H4 (cell line): ENCODE measurements around the gene RRP36. TPM values are rescaled to one million over a fixed set of nuclear protein-coding genes. Genes with fewer than 3 reads are reported as not detected.
"Not testable (repeated sequence)": the region's sequence is repeated elsewhere in the genome, so short reads cannot be mapped to it uniquely, and the experiment has no call there.

Experiments used
- DNase-seq: peaks from one replicate; pipeline ENCODE4 v3.0.0-alpha.2; 2015; ENCODE audit warnings: low spot score
- total RNA-seq: library from RNA; depleted of rRNA; stranded (reverse); fragments of >200 nt; shearing (Covaris generic); gene quantifications from 2 replicates; pipeline ENCODE4 v1.2.3, GENCODE V29; 2014; rRNA removed

The RRP36 gene, protein sequence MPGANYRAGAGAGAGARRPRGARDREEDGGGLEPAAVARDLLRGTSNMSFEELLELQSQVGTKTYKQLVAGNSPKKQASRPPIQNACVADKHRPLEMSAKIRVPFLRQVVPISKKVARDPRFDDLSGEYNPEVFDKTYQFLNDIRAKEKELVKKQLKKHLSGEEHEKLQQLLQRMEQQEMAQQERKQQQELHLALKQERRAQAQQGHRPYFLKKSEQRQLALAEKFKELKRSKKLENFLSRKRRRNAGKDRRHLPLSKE
- 204 and 205 TPM in 2 replicates for total RNA-seq

DNA sequence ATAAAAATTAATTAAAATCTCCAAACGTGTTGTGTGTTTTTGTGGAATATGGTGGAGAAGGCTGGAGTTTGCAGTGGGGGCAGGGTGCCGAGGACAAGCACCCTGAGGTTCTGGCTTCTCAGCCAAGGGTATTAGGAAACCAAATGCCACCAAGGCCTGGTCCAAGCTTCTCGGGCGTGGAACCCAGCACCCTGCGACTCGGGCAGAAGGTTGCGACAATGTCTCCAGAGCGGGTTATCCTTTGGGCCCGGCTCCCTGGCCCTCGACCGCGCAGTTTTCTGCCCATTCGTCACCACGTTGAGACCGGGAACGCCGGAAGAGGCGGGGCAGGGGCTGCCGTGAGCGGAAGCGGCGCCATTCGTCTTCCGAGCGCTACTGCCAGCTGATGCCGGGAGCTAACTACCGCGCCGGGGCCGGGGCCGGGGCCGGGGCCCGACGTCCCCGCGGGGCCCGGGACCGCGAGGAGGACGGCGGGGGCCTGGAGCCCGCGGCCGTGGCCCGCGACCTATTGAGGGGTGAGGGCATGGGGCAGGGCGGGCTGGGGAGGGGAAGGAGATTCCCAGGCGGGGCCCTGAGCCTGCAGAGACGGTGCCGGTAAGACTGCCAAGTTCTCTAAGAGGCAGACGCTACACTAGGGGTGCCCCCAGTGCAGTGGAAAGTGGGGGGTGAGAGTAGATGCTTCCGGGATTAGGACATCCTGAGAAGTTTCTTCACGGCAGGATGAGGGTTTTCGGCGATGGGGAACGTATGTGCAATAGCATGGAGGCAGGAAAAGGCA lies at the start of gene RRP36:
TSS of gene RRP36 (plus strand) at position 354 of the 778 bp plus-strand sequence. CDS start at position 386, 32 bp downstream.
- DNase-seq = peak; percentile 72

DNA sequence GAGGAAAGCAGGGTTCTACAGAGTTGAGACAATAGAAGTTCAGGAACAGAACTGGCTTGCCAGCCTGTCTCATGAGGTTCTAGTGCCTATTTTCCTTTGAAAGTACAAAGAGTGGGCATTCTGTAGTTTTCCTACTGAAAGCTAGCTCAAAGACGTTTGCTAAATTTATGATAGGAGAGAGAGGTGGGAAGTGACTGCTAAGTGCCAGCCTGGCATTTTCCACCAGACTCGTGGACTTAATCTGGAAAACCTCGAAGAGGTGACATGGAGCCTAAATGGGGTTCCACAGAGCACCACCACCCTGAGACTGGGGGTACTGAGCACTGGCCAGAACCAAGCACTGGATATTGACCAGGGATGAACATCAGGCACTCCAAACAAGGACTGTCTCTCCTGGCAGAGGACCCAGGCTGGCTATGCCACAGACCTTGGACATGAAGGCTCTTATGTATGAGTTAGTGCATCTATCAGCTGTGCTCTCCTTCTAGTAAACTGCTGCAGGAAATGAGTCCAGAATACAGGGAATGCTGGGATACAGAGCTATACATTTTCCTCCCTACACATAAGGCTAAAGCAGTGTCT lies 49.6 kb upstream of the RRP36 start:
- no peak for DNase-seq

DNA sequence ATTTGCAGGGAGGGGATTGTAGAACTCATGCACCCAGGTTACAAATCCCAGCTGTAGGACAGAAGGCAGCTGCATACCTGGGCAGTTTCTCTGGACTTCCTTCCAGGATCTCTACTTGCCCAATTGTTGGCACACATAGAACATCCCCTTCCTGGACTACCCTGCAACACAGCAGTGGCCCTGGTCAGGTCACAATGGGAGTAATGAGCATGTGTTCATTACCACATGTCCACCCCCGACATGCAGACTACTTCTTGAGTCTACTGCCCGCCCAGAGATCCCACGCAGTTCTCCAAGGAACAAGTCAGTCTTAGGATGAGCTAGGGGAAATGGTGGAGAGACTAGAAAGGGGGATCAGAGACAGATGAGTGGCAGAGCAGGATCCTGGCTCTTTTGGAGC lies 47.5 kb upstream of the RRP36 start:
- DNase-seq = no peak

DNA sequence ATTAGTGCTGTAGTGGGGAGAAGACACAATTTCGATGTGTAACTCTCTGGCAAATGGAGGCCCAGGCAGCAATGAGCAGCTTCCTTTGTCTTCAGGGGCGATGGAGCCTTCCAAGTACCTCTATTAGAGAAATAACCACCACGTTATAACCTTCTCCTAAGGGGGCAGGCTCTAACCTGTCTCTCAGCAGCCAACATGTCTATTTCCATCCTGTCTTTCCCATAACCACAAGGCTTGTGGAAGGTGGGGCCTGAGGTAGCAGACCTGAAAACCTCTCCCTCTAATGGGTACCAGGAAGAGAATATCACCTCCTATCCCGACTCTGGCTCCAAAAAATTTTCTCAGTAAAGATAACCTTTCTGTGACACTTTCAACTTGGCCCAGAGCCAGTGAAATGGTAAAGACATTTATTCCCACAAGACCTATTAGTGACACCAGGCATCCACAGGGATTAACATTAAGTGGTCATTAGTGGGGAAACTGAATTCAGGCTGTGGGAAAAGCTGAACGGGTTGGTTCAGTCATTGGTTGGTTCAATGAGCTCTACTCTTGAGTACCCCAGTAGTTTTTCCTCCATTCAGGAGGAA lies 46.4 kb upstream of the RRP36 start:
- DNase-seq = peak; percentile 5

DNA sequence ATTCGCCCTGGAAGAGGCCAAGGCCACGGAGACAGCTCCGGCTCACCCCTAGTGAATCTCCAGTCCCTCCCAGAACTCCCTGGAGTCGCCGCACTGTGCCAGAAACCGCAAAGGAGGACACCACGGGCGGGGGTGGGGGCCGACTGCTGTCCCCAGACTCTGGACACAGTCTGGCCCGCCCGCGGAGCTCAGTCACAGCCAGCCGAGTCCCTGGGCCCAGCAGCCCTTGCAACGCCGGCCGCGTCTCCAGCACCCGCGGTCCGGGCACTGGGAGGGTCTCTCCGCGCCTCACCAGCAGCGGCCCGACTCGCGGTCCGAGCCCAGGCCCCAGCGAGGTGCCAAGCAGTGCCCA lies 43.0 kb upstream of the RRP36 start:
- peak; percentile 14 for DNase-seq

DNA sequence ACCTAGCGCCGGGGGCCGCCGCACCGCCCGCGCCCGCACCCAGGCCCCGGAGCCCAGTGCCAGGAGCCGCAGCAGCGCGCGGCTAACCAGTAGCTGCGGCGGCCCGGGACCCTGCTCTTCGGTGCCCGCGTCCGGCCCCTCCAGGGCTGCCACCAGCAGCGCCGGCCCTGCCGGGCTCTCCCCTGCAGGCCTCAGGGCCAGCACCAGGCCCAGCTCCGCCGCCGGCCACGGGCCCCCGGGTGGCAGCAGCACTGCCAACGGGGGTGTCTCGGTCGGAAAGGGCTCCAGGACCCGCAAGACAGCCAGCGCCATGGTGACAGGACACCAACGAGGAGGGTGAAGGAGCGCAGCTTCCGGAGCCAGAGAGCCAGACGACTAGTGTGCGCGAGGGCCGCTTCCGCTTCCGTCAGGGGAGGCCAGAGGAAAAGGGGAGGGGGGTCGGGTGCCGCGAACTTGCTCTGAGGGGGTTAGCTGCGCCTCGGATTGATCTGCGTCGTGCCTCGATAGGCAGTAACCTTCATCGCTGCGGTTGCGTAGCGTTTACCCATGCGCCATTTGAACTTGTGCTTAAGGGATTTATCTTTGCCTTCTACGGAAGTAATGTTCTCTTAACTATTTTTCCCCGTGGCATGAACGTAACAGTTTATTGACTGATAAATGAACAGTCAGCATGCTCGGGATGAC lies 42.4 kb upstream of the RRP36 start, which contains the start of gene PEX6:
TSS of gene PEX6 (minus strand) at position 343 of the 684 bp plus-strand sequence. CDS start at position 312, 31 bp downstream.
- DNase-seq = peak; percentile 89

DNA sequence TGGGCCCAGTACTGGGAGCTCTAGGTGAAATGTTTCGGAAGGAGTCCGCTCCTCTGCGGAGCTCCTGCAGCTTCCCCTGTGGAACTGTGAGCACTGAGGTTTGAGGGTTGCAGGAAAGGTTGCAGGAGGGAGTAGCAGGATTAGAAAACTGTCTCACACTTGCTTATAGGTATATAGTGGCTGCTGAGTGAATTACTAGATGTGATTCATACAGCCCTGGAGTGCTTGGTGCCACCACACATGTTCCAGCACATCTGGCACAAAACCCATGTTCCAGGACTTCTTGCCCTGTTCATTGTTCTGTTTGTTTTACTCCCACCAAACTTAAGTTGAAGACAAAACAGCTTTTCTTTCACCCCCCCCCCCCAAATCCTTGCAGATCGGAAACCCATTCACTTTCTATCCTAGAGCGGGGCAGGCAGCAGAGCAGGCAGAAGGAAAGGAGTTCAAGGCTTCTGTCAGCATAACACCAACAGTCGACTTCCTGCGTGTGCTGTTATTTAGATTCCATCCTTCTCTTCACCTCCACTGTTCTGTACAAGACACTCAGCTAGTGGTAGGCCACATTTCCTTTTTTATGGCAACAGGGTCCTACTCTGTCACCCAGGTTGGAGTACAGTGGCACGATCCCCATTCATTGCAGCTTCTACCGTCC lies 41.8 kb upstream of the RRP36 start:
- DNase-seq = no peak

DNA sequence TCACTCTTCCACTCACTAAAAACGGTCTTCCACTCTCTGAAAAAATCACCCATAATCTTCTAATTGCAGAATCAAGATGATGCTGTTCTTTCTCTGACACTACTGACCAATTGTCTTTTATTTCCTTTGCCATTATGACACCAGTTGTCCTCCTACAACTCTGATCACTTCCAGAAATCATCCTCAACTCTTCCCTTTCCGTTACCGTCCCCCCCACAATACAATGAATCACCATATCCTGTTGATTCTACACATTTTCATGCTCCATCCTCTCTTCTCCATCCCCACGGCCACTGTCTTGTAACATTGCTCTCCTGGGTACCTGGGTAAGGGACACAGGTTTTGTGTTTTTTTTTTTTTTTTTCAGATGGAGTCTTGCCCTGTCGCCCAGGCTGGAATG lies 39.6 kb upstream of the RRP36 start:
- no peak for DNase-seq

DNA sequence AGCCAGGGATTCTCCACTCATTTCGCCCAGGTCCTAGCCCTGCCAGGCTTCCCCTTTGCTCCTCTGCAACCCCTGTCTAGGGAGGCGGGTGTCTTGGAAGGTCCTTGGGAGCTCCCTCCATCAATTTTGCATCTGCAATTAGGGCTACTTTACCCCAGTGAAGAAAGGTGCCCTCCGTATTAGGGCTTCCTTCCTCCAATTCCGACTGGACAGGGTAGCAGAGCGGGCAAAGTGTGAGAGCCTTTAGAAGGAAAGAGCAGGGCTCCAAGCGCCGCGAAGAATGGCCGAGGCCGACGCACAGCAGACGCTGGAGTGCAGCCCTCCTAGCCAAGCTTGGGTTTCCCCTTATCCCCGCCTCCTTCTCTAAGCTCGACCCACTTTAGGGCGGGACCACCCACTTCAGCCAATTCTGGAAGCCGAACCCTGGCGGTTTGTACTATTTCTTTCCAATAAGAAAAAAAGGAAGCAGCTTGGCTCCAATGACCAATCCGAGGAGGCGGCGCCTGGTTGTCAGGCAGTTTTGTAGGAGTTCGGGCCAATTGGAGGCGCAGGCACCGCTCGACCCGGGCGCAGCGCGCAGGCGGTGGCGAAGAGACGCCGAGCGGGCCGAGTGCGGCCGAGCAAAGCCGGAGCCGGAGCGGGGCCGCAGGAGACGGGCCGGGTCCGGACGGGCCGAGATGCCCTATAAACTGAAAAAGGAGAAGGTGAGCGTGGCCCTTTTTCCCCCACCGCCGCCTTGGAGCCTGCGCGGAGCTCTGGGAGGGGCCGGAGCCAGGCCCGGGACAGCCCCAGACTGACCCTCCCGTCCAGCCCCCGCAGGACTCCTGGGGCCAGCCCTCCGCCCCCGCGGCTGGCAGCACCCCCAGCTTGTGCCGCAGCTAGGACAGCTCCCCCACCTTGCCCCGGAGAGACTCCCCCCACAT lies 37.2 kb upstream of the RRP36 start, which contains the start of gene PPP2R5D:
TSS of gene PPP2R5D (plus strand) at position 570 of the 923 bp plus-strand sequence. CDS start at position 678, 108 bp downstream.
- DNase-seq = peak; percentile 99

DNA sequence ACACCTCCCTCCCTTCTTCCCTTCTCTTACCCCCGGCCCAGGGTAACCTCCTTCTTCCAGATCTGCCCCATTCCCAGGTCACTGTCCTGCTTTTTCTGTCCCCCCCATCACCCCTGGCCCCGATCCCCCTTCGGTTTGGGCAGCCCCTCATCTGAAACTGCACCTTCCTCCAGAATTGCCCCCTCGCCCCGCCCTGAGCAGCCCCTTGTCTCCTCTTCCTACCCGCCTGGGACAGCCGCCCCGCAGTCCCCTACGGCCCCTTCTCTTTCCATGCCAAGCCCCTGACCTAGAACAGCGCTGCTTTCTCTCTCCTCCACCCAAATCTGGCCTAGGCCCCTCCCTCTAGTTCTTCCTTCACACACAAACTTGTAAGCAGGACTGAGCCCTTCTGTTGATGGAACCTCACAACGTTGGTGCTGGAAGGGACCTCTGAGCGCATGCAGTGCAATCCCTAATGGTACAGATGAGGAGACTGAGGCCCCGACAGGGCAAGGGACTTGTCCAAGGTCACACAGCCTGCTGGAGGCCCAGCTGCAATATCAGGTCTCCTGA lies 36.4 kb upstream of the RRP36 start:
- DNase-seq = no peak

DNA sequence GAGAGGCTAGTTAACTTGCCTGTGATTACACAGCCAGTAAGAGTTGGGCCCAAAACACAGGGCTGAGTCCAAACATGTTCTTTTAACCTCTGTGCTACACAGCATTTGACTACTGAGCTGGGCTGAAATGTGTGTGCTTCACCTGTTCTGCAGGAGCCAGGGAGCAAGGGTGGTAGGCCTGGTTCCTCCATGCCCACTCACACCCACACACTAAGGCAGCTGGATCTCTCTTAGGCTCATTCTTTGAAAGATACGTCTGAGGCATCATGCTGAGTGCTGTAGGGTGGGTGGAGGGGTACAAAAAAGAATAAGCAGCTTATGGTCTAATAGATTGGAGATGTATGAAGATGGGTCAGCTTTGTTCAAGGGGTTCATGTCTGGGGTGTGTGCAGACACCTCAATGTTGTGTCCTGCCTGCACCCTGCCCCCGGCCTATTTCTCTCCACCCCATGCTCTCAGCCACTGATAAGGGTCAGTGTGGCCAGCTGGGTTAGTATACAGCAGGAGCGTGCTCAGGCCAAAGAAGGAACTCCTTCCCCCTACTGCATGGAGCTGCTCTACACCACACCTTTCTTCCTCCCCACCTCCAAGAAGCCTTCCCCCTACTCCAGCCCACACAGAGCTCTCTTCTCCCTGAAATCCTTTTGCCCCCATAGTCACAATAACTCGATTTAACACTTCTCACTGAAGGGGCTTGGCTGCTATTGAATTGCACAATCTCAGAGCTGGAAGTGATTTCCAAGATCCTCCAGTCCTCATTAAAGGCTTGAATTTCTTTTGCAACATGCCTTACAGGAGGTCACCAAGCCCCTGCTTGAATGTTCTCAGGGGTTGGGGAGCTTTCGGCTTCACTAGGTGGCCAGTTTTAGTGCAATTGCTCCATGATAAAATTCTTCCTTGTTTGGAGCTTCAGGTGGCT lies 33.6 kb upstream of the RRP36 start:
- DNase-seq = no peak

DNA sequence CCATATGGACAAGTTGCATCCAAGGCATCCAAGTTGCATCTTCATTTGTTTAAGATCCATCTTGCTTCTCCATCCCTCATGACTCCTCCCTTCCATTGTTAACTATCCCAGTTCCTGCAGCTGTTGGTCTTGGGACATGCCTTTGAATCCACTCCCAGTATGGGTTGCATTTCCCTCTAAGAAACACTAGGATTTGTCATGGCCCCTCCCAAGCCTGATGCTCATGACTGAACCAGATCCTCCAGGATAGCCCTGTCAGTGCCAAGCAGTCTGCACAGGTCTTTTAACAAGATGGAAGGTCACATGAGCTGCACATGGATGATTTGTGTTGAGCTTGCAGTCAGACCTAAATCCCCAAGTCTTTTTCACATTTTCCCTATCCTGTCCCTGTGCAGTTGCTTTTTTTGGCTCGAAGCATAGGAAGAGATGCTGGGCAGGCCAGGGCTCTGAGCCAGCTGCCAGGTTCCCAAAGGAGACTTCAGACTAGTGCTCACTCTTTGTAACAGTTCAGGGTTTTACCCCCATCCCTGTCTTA lies 32.9 kb upstream of the RRP36 start:
- DNase-seq = no peak

DNA sequence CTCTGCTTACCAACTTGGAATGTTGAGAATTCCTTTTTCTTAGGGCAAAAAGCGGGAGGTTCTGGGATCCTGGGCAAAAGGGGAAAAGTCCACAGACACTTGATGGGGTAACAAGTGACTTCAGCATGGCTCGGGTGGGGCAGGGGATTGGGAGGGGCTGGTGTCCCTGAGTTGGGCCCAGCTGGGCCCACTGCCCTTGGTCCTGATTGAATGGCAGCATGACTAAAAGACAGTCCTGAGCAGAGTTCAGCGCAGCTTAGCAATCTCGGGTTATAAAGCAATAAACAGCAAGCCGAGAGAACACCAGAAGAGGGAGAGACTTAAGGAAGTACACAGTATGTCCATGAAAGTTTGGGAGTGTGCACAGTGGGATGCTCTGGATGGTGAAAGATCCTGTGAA lies 31.5 kb upstream of the RRP36 start:
- no peak for DNase-seq

DNA sequence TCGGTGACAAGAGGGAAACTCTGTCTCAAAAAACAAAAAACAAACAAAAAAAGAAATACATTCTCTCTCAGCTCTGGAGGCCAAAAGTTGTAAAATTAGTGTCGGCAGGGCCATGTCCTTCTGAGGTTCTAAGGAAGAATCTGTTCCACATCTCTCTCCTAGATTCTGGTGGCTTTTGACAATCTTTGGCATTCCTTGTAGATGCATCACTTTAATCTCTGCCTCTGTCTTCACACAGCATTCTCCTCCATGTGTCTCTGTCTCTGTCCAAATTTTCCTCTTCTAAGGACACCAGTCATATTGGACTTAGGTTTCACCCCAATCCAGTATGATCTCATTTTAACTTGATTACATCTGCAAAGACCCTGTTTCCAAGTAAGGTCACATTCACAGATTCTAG lies 28.0 kb upstream of the RRP36 start:
- no peak for DNase-seq

DNA sequence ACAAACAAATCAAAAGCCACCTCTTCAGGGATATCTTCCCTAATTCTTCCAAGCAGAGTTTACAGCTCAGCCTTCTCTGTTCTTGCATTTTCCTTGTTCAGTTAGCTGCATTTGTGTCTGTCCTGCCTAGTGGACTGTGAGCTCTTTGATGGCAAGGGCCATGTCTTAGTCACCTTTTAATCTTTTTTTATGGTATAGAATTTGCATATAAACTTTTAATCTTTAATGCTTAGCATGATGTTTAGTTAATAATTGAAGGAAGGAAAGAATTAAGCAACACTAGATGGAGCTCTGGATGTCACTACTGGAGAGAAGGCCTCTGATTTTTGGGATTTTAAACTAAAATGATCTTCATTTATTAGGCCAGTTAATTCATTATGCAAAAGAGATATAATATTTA lies 24.9 kb upstream of the RRP36 start:
- DNase-seq = no peak

DNA sequence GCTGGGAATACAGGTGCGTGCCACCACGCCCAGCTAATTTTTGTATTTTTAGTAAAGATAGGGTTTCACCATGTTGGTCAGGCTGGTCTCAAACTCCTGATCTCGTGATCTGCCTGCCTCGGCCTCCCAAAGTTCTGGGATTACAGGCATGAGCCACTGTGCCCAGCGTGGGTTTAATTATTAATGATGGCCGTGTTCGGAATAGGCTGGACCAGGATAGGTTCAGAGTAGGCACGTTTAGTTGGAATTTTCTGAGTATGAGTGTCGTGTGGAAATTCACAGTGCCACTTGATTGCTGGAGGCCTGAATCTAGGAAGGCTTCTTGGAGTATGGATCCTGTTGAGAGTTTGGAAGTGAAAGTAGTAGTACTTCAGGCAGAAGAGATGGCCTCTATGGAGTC lies 23.2 kb upstream of the RRP36 start:
- DNase-seq = not testable (repeated sequence)

DNA sequence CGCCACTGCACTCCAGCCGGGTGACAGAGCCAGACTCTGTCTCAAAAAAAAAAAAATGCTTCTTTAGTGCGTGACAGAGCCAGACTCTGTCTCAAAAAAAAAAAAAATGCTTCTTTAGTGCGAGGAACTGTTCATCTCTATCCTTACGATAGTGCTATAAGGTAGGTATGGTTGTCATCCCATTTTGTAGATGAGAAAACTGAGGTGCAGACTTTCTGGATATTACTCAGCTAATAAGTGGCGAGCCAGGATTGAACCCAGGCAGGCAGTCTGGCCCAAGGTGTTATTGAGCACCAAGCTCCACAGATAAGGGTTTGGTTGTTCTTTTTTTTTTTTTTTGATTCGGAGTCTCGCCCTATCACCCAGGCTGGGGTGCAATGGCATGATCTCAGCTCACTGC lies 19.6 kb upstream of the RRP36 start:
- no peak for DNase-seq

DNA sequence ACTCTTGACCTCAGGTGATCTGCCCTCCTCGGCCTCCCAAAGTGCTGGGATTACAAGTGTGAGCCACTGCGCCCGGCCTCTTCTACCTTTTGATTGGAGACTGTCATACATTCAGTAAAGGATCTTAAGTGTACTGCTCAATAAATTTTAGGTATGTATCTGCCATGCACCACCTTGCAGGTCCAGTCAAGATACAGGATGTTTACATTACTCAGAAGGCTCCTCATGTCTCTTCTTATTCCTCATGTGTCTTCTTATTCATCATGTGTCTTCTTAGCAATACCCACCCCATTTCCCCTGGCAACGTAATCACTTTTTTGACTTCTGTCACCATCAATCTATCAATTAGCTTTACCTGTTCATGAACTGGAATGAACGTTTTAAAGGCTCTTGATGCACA lies 15.6 kb upstream of the RRP36 start:
- no peak for DNase-seq
